ENCODE data around the gene NUDT9.

NUDT9 gene

DNA sequence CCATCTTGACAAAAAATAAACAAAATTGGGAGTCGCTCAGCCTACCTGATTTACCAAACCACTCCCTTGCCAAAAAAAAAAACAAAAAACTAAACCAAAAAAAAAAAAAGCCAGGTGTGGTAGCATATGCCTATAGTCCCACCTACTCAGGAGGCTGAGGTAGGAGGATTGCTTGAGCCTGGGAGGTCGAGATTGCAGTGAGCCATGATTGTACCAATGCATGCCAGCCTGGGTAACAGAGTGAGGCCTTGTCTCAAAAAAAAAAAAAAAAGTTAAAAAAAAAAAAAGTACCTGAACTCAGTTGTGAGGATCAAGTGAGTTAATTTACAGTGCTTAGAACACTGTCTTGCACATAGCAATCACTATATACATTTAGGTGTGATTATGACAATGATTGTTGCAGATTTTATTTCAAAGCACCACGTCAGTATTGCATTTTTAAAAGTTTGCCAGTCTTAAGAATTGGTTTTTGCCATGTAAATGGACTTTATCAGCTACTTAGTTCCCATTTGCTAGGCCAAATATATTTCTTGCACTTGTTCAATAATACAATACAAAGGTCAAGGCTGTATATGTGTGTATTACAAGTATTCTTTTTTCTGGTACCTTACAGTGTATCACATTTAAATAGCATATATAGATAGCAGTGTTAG, 4.6 kb downstream of the NUDT9 start:
- no CpG with 5 or more reads among the region's 3 CpGs for WGBS, 2 donors (ENCODE audit: extremely low coverage in 2 of 2, insufficient read length in 2 of 2, insufficient replicate concordance in 1 of 2)
- Histone ChIP-seq H2BK15ac (ENCODE audit: low read length) (no peak overlapping the region), H3K79me1 (ENCODE audit: low read depth, low read length) (no peaks in the 10 kb centered on the region), H3K18ac (ENCODE audit: low read length) (no peak overlapping the region), H3K4me2 (ENCODE audit: insufficient read depth, low read length, poor library complexity, severe bottlenecking) (no peak overlapping the region), H3K9me3 (replicated peaks in 1 of 2; ENCODE audit: control insufficient read depth in 2 of 2, insufficient read depth in 1 of 2, low read depth in 1 of 2, low read length in 2 of 2) (no peaks in the 10 kb centered on the region), H3K4me1 (ENCODE audit: control insufficient read depth in 2 of 2, insufficient read depth in 1 of 2, low read depth in 1 of 2, low read length in 2 of 2) (peaks cover 0 to 2% of the 10 kb centered on the region in 2 donors), H4K91ac (ENCODE audit: low read depth, low read length, poor library complexity) (no peak overlapping the region), H4K8ac (ENCODE audit: low read depth, low read length) (no peak overlapping the region), H2AK5ac (ENCODE audit: low read depth, low read length) (no peak overlapping the region), H3K14ac (ENCODE audit: low read length) (no peak overlapping the region), H3K27me3 (ENCODE audit: control insufficient read depth in 3 of 3, insufficient read depth in 3 of 3, low read depth in 1 of 3, low read length in 3 of 3) (no peaks in the 10 kb centered on the region), H2AFZ (ENCODE audit: low read length) (no peak overlapping the region), H3K4ac (ENCODE audit: low read length) (no peak overlapping the region), H3K9ac (ENCODE audit: low read depth, low read length, poor library complexity) (no peak overlapping the region), H2BK12ac (ENCODE audit: low read length) (no peak overlapping the region), H2BK120ac (ENCODE audit: low read depth, low read length) (no peak overlapping the region), H2BK5ac (ENCODE audit: low read length) (no peak overlapping the region), H3K27ac (replicated peaks; ENCODE audit: low read length) (no peak overlapping the region), H3K4me3 (ENCODE audit: low read length in 2 of 2) (no peak overlapping the region), H3K36me3 (replicated peaks in 1 of 2; ENCODE audit: control insufficient read depth in 2 of 2, insufficient read depth in 2 of 2, low read length in 2 of 2) (no peaks in the 10 kb centered on the region), H3K23ac (ENCODE audit: low read depth, low read length, poor library complexity) (no peak overlapping the region)
- DNase-seq (ENCODE audit: low spot score): no peak

DNA sequence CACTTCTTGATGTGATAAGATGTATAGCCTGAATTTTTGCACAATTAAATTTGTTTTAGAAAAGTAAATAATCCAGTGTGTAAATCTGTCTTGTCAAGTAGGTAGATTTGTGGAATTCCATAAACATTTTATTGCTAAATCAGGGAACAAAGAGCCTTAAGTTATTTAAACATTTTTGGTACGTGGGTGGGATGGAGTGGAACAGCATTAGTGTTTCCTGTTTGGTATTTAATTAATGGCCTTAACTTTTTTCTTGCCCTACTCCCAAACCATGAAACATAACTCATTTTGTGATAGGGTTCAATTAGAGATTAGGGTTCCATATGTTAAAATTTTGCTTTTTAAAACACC, 5.1 kb downstream of the NUDT9 start:
- no peaks in the 10 kb centered on the region for H3K79me1 ChIP-seq (ENCODE audit: low read depth, low read length)
- H3K9me3 ChIP-seq (replicated peaks in 1 of 2; ENCODE audit: control insufficient read depth in 2 of 2, insufficient read depth in 1 of 2, low read depth in 1 of 2, low read length in 2 of 2): no peaks in the 10 kb centered on the region
- H2AFZ ChIP-seq (ENCODE audit: low read length): no peak overlapping the region
- H3K14ac ChIP-seq (ENCODE audit: low read length): no peak overlapping the region
- H3K9ac ChIP-seq (ENCODE audit: low read depth, low read length, poor library complexity): no peak overlapping the region
- no peak overlapping the region for H3K4me3 ChIP-seq (ENCODE audit: low read length in 2 of 2)
- no peak overlapping the region for H3K4ac ChIP-seq (ENCODE audit: low read length)
- H3K18ac ChIP-seq (ENCODE audit: low read length): no peak overlapping the region
- no peak overlapping the region for H4K91ac ChIP-seq (ENCODE audit: low read depth, low read length, poor library complexity)
- no peak overlapping the region for H2AK5ac ChIP-seq (ENCODE audit: low read depth, low read length)
- H3K4me2 ChIP-seq (ENCODE audit: insufficient read depth, low read length, poor library complexity, severe bottlenecking): no peak overlapping the region
- no peak overlapping the region for H2BK120ac ChIP-seq (ENCODE audit: low read depth, low read length)
- no peaks in the 10 kb centered on the region for H3K27me3 ChIP-seq (ENCODE audit: control insufficient read depth in 3 of 3, insufficient read depth in 3 of 3, low read depth in 1 of 3, low read length in 3 of 3)
- no peak overlapping the region for H4K8ac ChIP-seq (ENCODE audit: low read depth, low read length)
- no peak for DNase-seq (ENCODE audit: low spot score)
- no peaks in the 10 kb centered on the region for H3K36me3 ChIP-seq (replicated peaks in 1 of 2; ENCODE audit: control insufficient read depth in 2 of 2, insufficient read depth in 2 of 2, low read length in 2 of 2)
- H2BK15ac ChIP-seq (ENCODE audit: low read length): no peak overlapping the region
- no peak overlapping the region for H2BK5ac ChIP-seq (ENCODE audit: low read length)
- H3K23ac ChIP-seq (ENCODE audit: low read depth, low read length, poor library complexity): no peak overlapping the region
- no peak overlapping the region for H3K27ac ChIP-seq (replicated peaks; ENCODE audit: low read length)
- WGBS, 2 donors (ENCODE audit: extremely low coverage in 2 of 2, insufficient read length in 2 of 2, insufficient replicate concordance in 1 of 2): no CpG with 5 or more reads among the region's 1 CpG
- no peak overlapping the region for H2BK12ac ChIP-seq (ENCODE audit: low read length)
- H3K4me1 ChIP-seq (ENCODE audit: control insufficient read depth in 2 of 2, insufficient read depth in 1 of 2, low read depth in 1 of 2, low read length in 2 of 2): peaks cover 0 to 2% of the 10 kb centered on the region in 2 donors

DNA sequence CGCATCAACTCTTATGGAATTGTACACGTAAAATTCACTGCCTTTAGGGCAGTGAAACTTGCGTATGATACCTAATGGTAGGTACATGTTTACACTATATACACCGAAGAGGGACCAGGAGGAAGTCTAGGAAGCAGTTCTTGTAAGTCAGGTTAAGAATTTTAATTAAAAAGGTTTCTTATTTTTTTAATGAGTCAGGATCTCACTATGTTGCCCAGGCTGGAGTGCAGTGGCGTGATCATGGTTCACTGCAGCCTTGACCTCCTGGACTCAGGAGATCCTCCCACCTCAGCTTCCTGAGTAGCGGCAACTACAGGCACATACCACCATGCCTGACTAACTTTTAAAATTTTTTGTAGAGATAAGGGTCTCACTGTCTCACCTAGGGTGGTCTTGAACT, 6.6 kb downstream of the NUDT9 start:
- no peak overlapping the region for H4K91ac ChIP-seq (ENCODE audit: low read depth, low read length, poor library complexity)
- H2AFZ ChIP-seq (ENCODE audit: low read length): no peak overlapping the region
- H3K79me1 ChIP-seq (ENCODE audit: low read depth, low read length): no peaks in the 10 kb centered on the region
- no CpG with 5 or more reads among the region's 6 CpGs for WGBS, 2 donors (ENCODE audit: extremely low coverage in 2 of 2, insufficient read length in 2 of 2, insufficient replicate concordance in 1 of 2)
- no peak for DNase-seq (ENCODE audit: low spot score)
- no peak overlapping the region for H2BK5ac ChIP-seq (ENCODE audit: low read length)
- H2AK5ac ChIP-seq (ENCODE audit: low read depth, low read length): no peak overlapping the region
- H3K23ac ChIP-seq (ENCODE audit: low read depth, low read length, poor library complexity): no peak overlapping the region
- H3K27ac ChIP-seq (replicated peaks; ENCODE audit: low read length): no peak overlapping the region
- no peak overlapping the region for H2BK12ac ChIP-seq (ENCODE audit: low read length)
- no peak overlapping the region for H3K18ac ChIP-seq (ENCODE audit: low read length)
- H3K9me3 ChIP-seq (replicated peaks in 1 of 2; ENCODE audit: control insufficient read depth in 2 of 2, insufficient read depth in 1 of 2, low read depth in 1 of 2, low read length in 2 of 2): no peaks in the 10 kb centered on the region
- no peak overlapping the region for H3K4ac ChIP-seq (ENCODE audit: low read length)
- no peaks in the 10 kb centered on the region for H3K27me3 ChIP-seq (ENCODE audit: control insufficient read depth in 3 of 3, insufficient read depth in 3 of 3, low read depth in 1 of 3, low read length in 3 of 3)
- no peak overlapping the region for H3K4me3 ChIP-seq (ENCODE audit: low read length in 2 of 2)
- H3K14ac ChIP-seq (ENCODE audit: low read length): no peak overlapping the region
- no peak overlapping the region for H3K4me2 ChIP-seq (ENCODE audit: insufficient read depth, low read length, poor library complexity, severe bottlenecking)
- H3K4me1 ChIP-seq (ENCODE audit: control insufficient read depth in 2 of 2, insufficient read depth in 1 of 2, low read depth in 1 of 2, low read length in 2 of 2): no peaks in the 10 kb centered on the region
- no peak overlapping the region for H2BK15ac ChIP-seq (ENCODE audit: low read length)
- no peak overlapping the region for H2BK120ac ChIP-seq (ENCODE audit: low read depth, low read length)
- H3K9ac ChIP-seq (ENCODE audit: low read depth, low read length, poor library complexity): no peak overlapping the region
- H3K36me3 ChIP-seq (replicated peaks in 1 of 2; ENCODE audit: control insufficient read depth in 2 of 2, insufficient read depth in 2 of 2, low read length in 2 of 2): no peaks in the 10 kb centered on the region
- no peak overlapping the region for H4K8ac ChIP-seq (ENCODE audit: low read depth, low read length)

DNA sequence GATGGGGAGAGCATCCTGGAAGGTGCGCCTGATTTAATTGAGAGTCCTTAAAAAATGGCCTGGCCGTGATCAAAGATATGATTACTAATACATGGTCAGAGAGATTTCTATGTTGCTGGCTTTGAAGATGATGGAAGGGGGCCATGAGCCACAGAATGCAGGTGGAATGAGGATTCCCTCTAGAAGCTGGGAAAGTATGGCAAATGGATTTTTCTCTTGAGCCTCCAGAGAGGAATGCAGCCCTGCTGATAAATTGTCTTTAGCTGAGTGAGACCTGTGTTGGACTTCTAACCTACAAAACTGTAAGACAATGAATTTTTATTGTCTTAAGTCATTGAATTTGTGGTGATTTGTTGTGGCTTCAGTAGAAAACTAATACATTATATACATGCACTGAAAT, 7.7 kb downstream of the NUDT9 start:
- Histone ChIP-seq H3K36me3 (replicated peaks in 1 of 2; ENCODE audit: control insufficient read depth in 2 of 2, insufficient read depth in 2 of 2, low read length in 2 of 2) (peaks cover 0 to 3% of the 10 kb centered on the region in 2 donors), H3K9me3 (replicated peaks in 1 of 2; ENCODE audit: control insufficient read depth in 2 of 2, insufficient read depth in 1 of 2, low read depth in 1 of 2, low read length in 2 of 2) (no peaks in the 10 kb centered on the region), H3K14ac (ENCODE audit: low read length) (no peak overlapping the region), H3K27ac (replicated peaks; ENCODE audit: low read length) (no peak overlapping the region), H2BK5ac (ENCODE audit: low read length) (no peak overlapping the region), H3K79me1 (ENCODE audit: low read depth, low read length) (no peaks in the 10 kb centered on the region), H2BK120ac (ENCODE audit: low read depth, low read length) (no peak overlapping the region), H3K9ac (ENCODE audit: low read depth, low read length, poor library complexity) (no peak overlapping the region), H2BK15ac (ENCODE audit: low read length) (no peak overlapping the region), H3K23ac (ENCODE audit: low read depth, low read length, poor library complexity) (no peak overlapping the region), H3K4ac (ENCODE audit: low read length) (no peak overlapping the region), H2BK12ac (ENCODE audit: low read length) (no peak overlapping the region), H3K4me1 (ENCODE audit: control insufficient read depth in 2 of 2, insufficient read depth in 1 of 2, low read depth in 1 of 2, low read length in 2 of 2) (no peaks in the 10 kb centered on the region), H3K18ac (ENCODE audit: low read length) (no peak overlapping the region), H4K8ac (ENCODE audit: low read depth, low read length) (no peak overlapping the region), H3K4me3 (ENCODE audit: low read length in 2 of 2) (no peak overlapping the region), H3K27me3 (ENCODE audit: control insufficient read depth in 3 of 3, insufficient read depth in 3 of 3, low read depth in 1 of 3, low read length in 3 of 3) (no peaks in the 10 kb centered on the region), H2AFZ (ENCODE audit: low read length) (no peak overlapping the region), H4K91ac (ENCODE audit: low read depth, low read length, poor library complexity) (no peak overlapping the region), H3K4me2 (ENCODE audit: insufficient read depth, low read length, poor library complexity, severe bottlenecking) (no peak overlapping the region), H2AK5ac (ENCODE audit: low read depth, low read length) (no peak overlapping the region)
- WGBS, 2 donors (ENCODE audit: extremely low coverage in 2 of 2, insufficient read length in 2 of 2, insufficient replicate concordance in 1 of 2): no CpG with 5 or more reads among the region's 2 CpGs
- DNase-seq (ENCODE audit: low spot score): no peak
